MCF 10A (cell line): ENCODE results near the gene HOXC11. TPM values are rescaled to one million over a fixed set of nuclear protein-coding genes. Genes with fewer than 3 reads are reported as not detected.

Experiments used
- BruUV-seq: library from RNA; stranded (reverse); fragments of 400-500 nt; replicated peaks from 2 replicates; lab custom pipeline; 2021; lab: Mats Ljungman, UMichigan
- CTCF ChIA-PET: fragments of 300-600 bp; sonication (Branson Sonifier 250); formaldehyde crosslinking; extraction: SDS; loops from one replicate; lab custom pipeline; 2021; ENCODE audit warnings: antibody characterized with exemption, inconsistent platforms; lab: Yijun Ruan, JAX
- POLR2A ChIA-PET: fragments of 300-600, 350-650 bp; sonication (Branson Sonifier 250); formaldehyde crosslinking; extraction: SDS; loops from one replicate; lab custom pipeline; 2020; ENCODE audit warnings: antibody characterized with exemption, inconsistent platforms; lab: Yijun Ruan, JAX
- DNase-seq: peaks from one replicate; pipeline ENCODE4 v3.0.0-alpha.2; 2018; ENCODE audit not compliant: unreplicated experiment
- H3K27ac Mint-ChIP-seq: one replicate; pipeline ENCODE4 v1.8.0; 2022; ENCODE audit warnings: mild to moderate bottlenecking, low read depth, mixed read lengths; ENCODE audit not compliant: unreplicated experiment
- H3K27me3 Mint-ChIP-seq: one replicate; pipeline ENCODE4 v1.8.0; 2022; ENCODE audit warnings: mixed read lengths; ENCODE audit not compliant: insufficient read depth, unreplicated experiment
- H3K36me3 Mint-ChIP-seq: one replicate; pipeline ENCODE4 v1.8.0; 2022; ENCODE audit warnings: mild to moderate bottlenecking, moderate library complexity, mixed read lengths; ENCODE audit not compliant: insufficient read depth, unreplicated experiment
- H3K4me1 Mint-ChIP-seq: one replicate; pipeline ENCODE4 v1.8.0; 2022; ENCODE audit warnings: mixed read lengths; ENCODE audit not compliant: insufficient read depth, unreplicated experiment
- H3K4me3 Mint-ChIP-seq: one replicate; pipeline ENCODE4 v1.8.0; 2022; ENCODE audit warnings: mild to moderate bottlenecking, moderate library complexity, mixed read lengths; ENCODE audit not compliant: unreplicated experiment
- H3K9me3 Mint-ChIP-seq: one replicate; pipeline ENCODE4 v1.8.0; 2022; ENCODE audit warnings: mixed read lengths; ENCODE audit not compliant: unreplicated experiment
- CTCF ChIP-seq: fragments of 200-600 bp; IDR thresholded peaks from one replicate; pipeline ENCODE4 v1.8.0; 2022; ENCODE audit warnings: antibody characterized with exemption, mild to moderate bottlenecking; ENCODE audit not compliant: unreplicated experiment
- intact Hi-C: fragments of 100-400 bp; cut with micrococcal nuclease; formaldehyde crosslinking; loops from 2 replicates; pipeline ENCODE4 v1.14.1; 2022
- total RNA-seq: library from RNA; stranded (reverse); gene quantifications from 2 replicates; pipeline ENCODE4 v1.2.3, GENCODE V29; 2022

Gene HOXC11
- total RNA-seq, 1 experiment from 2014 or later, result 1.2 TPM

DNA sequence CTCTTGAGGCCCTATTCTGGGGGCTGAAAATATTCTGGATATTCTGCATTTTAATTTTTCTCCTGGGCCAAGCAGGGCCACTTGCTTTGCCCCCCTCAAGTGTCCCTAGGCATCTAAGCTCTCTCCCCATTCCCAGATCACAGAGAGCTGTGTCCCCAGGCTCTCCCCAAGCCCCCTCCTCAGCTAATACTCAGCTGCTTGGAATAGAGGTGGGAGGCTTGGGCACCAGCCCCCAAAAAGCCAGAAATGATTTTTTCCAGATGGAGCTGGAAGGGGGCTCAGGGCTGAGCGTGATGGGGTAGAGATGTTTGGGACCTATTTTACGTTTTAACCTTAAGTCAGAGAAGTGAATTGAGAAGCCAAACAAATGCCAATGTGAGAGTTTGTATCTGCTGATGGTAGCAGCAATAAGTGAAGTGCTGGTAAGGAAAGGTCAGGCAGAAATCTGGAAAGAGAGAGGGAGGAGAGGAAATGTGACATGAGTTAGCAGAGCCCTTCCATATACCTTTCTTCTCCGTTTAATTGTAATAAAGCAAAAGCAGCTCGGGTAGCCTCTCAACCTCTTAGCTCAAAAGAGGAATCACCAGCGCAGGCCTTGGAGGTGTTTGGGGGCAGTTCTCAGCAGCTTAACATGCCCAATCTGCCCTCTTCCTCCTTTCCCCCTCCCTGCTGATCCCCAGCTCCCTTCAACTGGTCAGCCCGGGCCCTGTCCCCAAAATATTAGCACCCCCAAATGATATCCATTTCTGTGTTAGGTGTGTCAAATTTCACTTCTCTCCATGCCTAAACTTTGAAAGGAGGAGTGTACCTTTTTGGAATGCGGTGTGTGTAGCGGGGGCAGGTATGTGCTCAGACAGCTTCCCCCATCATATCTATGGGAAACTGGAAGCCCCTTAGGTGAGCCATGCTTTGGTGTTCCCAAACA, 50.3 kb downstream of the HOXC11 start:
- no TSS peak for BruUV-seq
- Mint-ChIP-seq H3K4me1 (peaks cover 18% of the 10 kb centered on the region), H3K27me3 (no peaks in the 10 kb centered on the region), H3K9me3 (no peaks in the 10 kb centered on the region), H3K4me3 (no peak overlapping the region), H3K36me3 (no peaks in the 10 kb centered on the region), H3K27ac (no peak overlapping the region)
- POLR2A ChIA-PET, result interaction anchor here (1.0 to 1.6 kb wide), 3 partner anchors 10 to 296 kb away, joined by 3 to 8 read pairs (median 4); partner anchors contain the start of genes CALCOCO1 and HOXC5
- CTCF ChIA-PET, result interaction anchor here (0.6 to 5.6 kb wide), 17 partner anchors 9 to 356 kb away, joined by 3 to 40 read pairs (median 4); partner anchors contain the start of genes HOXC5 and HOXC8
- intact Hi-C loops, result no loop called here
- TF ChIP-seq CTCF, result no peak
- DNase-seq, result no peak

- no peaks in the 10 kb centered on the region for H3K27me3 Mint-ChIP-seq
- TF ChIP-seq CTCF, result no peak
- BruUV-seq, result no TSS peak
- H3K36me3 Mint-ChIP-seq, result peaks cover 2% of the 10 kb centered on the region
- ChIA-PET POLR2A (interaction anchor here (0.9 to 1.6 kb wide), 3 partner anchors 9 to 25 kb away, joined by 4 to 8 read pairs (median 6); partner anchors contain the start of genes HOXC5 and HOXC9), CTCF (interaction anchor here (0.6 to 5.6 kb wide), 9 partner anchors 8 to 355 kb away, joined by 3 to 40 read pairs (median 5); partner anchors contain the start of gene HOXC5)
- intact Hi-C loops, result no loop called here
- H3K4me1 Mint-ChIP-seq, result peaks cover 18% of the 10 kb centered on the region
- no peak overlapping the region for H3K27ac Mint-ChIP-seq
- no peak overlapping the region for H3K4me3 Mint-ChIP-seq
- no peak for DNase-seq
- no peaks in the 10 kb centered on the region for H3K9me3 Mint-ChIP-seq
Measured at GRCh38 chr12:54024127-54024526, 51.2 kb downstream of the HOXC11 start.

GRCh38 chr12:54024581-54025305, 51.8 kb downstream of the HOXC11 start:
- POLR2A ChIA-PET, result interaction anchor here (0.6 to 1.6 kb wide), 3 partner anchors 8 to 209 kb away, joined by 3 to 8 read pairs (median 6); partner anchors contain the start of genes HOXC5 and HOXC9
- Mint-ChIP-seq H3K9me3 (no peaks in the 10 kb centered on the region), H3K27ac (no peak overlapping the region), H3K36me3 (peaks cover 8% of the 10 kb centered on the region), H3K4me3 (no peak overlapping the region), H3K4me1 (peaks cover 14% of the 10 kb centered on the region), H3K27me3 (no peaks in the 10 kb centered on the region)
- no TSS peak for BruUV-seq
- intact Hi-C loops, result no loop called here
- DNase-seq, result no peak
- CTCF ChIA-PET, result interaction anchor here (0.7 to 9.4 kb wide), 6 partner anchors 8 to 278 kb away, joined by 3 to 233 read pairs (median 22); partner anchors contain the start of genes HOXC5 and SMUG1
- no peak for TF ChIP-seq CTCF
